Thoracic aorta (tissue), 2 donors: ENCODE measurements around the gene SCAF1. TPM values are rescaled to one million over a fixed set of nuclear protein-coding genes. Genes with fewer than 3 reads are reported as not detected.

Source experiments
- ATAC-seq: fragments of 150-250 bp; one replicate; pipeline ENCODE4 v1.8.0; 2017; ENCODE audit warnings: low read depth; ENCODE audit not compliant: insufficient number of reproducible peaks, low FRiP score
- DNase-seq: peaks from one replicate; pipeline ENCODE4 v3.0.0-alpha.2; 2020; ENCODE audit warnings: low spot score
- H3K27ac ChIP-seq, 2 donors: fragments of 200-600 bp; sonication (generic); 1 replicate in 1 of 2; 2 replicates in 1 of 2; pipeline ENCODE4 v1.5.1; 2016; ENCODE audit warnings: mild to moderate bottlenecking in 2 of 2, moderate library complexity in 2 of 2
- H3K27me3 ChIP-seq: fragments of 200-600 bp; sonication (generic); replicated peaks from 2 replicates; pipeline ENCODE4 v1.6.0; 2016; ENCODE audit warnings: mild to moderate bottlenecking; ENCODE audit not compliant: insufficient read depth
- H3K36me3 ChIP-seq: fragments of 200-600 bp; sonication (generic); one replicate; pipeline ENCODE4 v1.5.1; 2016
- H3K4me1 ChIP-seq, 2 donors: fragments of 200-600 bp; sonication (generic); 1 replicate in 1 of 2; 2 replicates in 1 of 2; pipeline versions ENCODE4 v1.5.1 to v1.6.0; 2016; ENCODE audit warnings: low read depth in 2 of 2, mild to moderate bottlenecking in 1 of 2; ENCODE audit not compliant: control insufficient read depth in 1 of 2
- H3K4me3 ChIP-seq: fragments of 200-600 bp; sonication (generic); 2 replicates; pipeline ENCODE4 v1.5.1; 2016; ENCODE audit warnings: mild to moderate bottlenecking
- H3K9me3 ChIP-seq: fragments of 200-600 bp; sonication (generic); 2 replicates; pipeline ENCODE4 v1.5.1; 2016
- total RNA-seq, 2 donors: library from RNA; depleted of rRNA; stranded (reverse); fragments of >200 nt; gene quantifications; one replicate each; pipeline versions ENCODE4 v1.1.0 to v1.2.3, GENCODE V29; 2016
- TF ChIP-seq, protein P1 (sequence below): fragments of 200-600 bp; sonication (generic); IDR thresholded peaks from one replicate; pipeline ENCODE4 v1.5.1; 2019; ENCODE audit warnings: antibody characterized with exemption

The SCAF1 gene
- total RNA-seq, 2 donors from 2014 or later, result 27.3 to 30.6 TPM

DNA sequence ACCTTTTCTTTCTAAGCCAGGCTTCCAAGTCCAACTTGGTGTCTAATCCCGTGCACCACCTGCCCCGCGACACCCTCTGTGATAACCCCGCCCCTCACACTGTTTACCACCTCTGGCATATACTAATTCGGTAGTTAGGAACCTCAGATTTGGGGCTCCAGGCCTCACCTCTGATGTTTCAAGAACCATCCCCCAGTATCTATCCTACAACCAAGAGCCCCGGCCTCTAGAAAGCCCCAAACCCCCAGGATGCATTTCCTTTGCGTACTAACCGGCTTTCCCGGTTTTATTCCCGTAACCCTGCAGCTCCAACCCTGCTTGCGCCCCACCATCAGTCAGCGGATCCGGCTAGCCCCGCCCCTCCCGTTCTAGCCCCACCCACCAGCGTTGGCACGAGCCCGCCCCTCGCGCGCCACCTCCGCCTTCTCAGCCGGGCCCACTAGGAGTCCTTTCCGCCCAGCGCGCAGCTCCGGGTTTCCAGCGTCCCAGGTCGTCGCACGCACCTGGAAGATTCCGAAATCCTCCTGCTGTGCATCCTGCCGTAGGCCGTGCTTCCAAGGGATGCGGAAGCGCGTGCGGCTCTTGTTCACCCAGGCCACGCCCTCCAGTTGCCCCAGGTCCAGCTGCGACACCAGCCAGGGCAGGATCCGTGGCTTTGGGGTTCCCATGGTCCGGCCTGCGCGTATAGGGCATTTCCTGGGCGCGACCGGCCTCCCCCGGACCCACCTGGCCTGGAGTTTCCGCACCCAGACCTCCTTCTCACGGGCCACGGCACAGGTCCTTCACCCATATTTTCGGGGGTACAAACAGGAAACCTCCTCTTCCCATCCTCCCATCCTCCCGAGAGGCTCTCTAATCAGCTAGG, 22.4 kb downstream of the SCAF1 start:
- TF ChIP-seq, protein P1, sequence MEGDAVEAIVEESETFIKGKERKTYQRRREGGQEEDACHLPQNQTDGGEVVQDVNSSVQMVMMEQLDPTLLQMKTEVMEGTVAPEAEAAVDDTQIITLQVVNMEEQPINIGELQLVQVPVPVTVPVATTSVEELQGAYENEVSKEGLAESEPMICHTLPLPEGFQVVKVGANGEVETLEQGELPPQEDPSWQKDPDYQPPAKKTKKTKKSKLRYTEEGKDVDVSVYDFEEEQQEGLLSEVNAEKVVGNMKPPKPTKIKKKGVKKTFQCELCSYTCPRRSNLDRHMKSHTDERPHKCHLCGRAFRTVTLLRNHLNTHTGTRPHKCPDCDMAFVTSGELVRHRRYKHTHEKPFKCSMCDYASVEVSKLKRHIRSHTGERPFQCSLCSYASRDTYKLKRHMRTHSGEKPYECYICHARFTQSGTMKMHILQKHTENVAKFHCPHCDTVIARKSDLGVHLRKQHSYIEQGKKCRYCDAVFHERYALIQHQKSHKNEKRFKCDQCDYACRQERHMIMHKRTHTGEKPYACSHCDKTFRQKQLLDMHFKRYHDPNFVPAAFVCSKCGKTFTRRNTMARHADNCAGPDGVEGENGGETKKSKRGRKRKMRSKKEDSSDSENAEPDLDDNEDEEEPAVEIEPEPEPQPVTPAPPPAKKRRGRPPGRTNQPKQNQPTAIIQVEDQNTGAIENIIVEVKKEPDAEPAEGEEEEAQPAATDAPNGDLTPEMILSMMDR, result peak; percentile 47
- Histone ChIP-seq H3K4me1 (peaks cover 10 to 18% of the 10 kb centered on the region in 2 donors), H3K36me3 (peaks cover 23% of the 10 kb centered on the region), H3K4me3 (peak overlapping the region; percentile 89), H3K27me3 (no peaks in the 10 kb centered on the region), H3K27ac (peak overlapping the region; percentile 80 to 93), H3K9me3 (no peaks in the 10 kb centered on the region)
- peak; percentile 39 for ATAC-seq
- peak; percentile 53 for DNase-seq

GRCh38 chr19:49665036-49665350, 23.0 kb downstream of the SCAF1 start:
- Histone ChIP-seq H3K27ac (peak overlapping the region; percentile 80 to 93), H3K36me3 (peaks cover 20% of the 10 kb centered on the region), H3K4me3 (peak overlapping the region; percentile 89), H3K4me1 (peaks cover 10 to 18% of the 10 kb centered on the region in 2 donors), H3K9me3 (no peaks in the 10 kb centered on the region), H3K27me3 (no peaks in the 10 kb centered on the region)
- TF ChIP-seq, protein P1, result no peak
- DNase-seq (no peak), ATAC-seq (no peak)

DNA sequence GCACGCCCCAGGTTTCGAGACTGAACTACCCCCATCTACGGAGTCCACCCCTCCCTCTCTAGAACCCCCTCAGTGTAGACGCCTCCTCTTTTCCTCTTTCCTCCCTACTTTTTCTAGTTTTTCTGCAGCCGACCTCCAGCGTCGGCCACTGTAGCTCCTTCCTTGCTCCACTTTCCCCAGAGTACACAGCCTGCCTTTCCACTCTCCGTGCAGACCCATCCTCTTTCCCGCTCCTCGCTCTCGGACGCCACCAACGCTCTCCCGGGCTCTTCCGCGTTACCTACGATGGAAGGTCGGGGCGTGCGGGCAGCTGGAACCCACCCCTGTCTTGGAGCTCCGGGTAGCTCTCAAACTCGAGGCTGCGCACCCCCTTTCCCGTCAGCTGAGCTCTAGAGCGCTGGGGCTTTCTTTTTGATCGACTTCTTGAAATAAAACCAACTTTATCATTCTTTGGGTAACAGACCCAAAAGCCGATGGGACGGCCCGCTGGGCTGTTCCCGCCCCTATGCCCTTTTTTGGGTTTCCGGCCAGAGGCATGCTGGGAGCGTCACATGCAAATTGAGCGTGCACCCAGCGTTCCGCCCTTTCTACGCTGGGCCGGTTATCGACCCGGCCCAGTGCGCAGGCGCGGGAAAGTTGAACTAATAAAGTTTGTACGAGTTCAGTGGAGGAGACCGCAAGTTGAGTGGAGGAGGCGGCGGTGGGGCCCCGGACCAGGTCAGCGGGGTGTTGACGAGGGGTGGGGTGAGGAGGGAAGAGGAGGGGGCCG, 23.5 kb downstream of the SCAF1 start, which contains the start of the genes BCL2L12 and IRF3:
BCL2L12 (plus strand) TSS at position 583 of the 769 bp plus-strand sequence. CDS start 760 bp downstream, outside the sequence.
IRF3 (minus strand) TSS at position 507 of the 769 bp plus-strand sequence. CDS start 1,019 bp downstream, outside the sequence.
- Histone ChIP-seq H3K9me3 (no peaks in the 10 kb centered on the region), H3K4me3 (peak within 1 kb of the TSS; percentile 89), H3K27me3 (no peaks in the 10 kb centered on the region), H3K36me3 (peaks cover 17% of the 10 kb centered on the region), H3K27ac (peak within 1 kb of the TSS; percentile 80 to 93), H3K4me1 (peaks cover 10 to 18% of the 10 kb centered on the region in 2 donors)
- ATAC-seq (peak; percentile 63), DNase-seq (peak; percentile 91)
- TF ChIP-seq, protein P1, result no peak

DNA sequence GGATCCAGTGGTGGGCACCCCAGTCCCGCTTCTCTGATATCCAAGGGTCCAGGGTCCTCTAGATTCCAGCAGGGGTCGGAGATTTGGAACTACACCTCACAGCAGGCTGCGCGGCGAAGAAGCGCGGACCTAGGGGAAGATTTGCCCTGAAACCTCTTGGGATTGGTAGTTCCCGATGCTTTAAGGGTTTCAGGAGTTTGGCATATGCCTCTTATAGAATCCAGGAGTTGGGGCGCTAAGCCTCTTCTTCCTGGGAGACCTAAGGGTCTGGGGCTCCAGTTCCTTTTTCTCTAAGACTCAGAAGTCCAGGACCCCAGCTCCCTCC, 24.1 kb downstream of the SCAF1 start:
- H3K4me1 ChIP-seq, result peaks cover 10 to 18% of the 10 kb centered on the region in 2 donors
- TF ChIP-seq, protein P1, result no peak
- peaks cover 16% of the 10 kb centered on the region for H3K36me3 ChIP-seq
- peak overlapping the region; percentile 89 for H3K4me3 ChIP-seq
- H3K9me3 ChIP-seq, result no peaks in the 10 kb centered on the region
- no peaks in the 10 kb centered on the region for H3K27me3 ChIP-seq
- H3K27ac ChIP-seq, result peak overlapping the region in 1 of 2 donors; percentile 93
- DNase-seq, result no peak
- no peak for ATAC-seq

DNA sequence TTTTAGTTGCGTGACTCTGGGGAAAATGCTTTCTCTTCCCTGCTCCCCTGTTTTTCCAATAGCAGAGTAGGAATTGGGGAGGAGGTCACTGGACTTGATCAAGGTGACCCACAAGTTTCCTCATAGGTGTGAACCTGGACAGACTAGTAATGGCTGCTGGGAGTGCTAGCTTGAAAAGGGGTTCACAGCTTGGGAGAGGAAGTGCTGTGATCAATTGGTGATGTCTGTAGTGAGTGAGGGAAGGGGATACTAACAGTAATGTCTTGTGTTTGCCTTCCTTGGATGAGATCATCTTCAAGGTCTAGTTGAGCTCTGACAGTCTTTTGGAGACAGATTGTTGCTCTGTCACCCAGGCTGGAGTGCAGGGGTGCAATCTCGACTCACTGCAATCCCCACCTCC, 25.5 kb downstream of the SCAF1 start:
- no peaks in the 10 kb centered on the region for H3K9me3 ChIP-seq
- no peak overlapping the region for H3K27ac ChIP-seq
- ATAC-seq (no peak), DNase-seq (no peak)
- TF ChIP-seq, protein P1, result no peak
- H3K4me1 ChIP-seq, result peaks cover 10 to 23% of the 10 kb centered on the region in 2 donors
- peaks cover 7% of the 10 kb centered on the region for H3K36me3 ChIP-seq
- H3K27me3 ChIP-seq, result no peaks in the 10 kb centered on the region
- no peak overlapping the region for H3K4me3 ChIP-seq
